ENCODE data around the gene UBTF.

GRCh38 chr17:44167181-44167861, 52.2 kb downstream of the UBTF start:
- no peak for TF ChIP-seq POLR2A (IDR thresholded peaks at IDR 0.05)
- no peak for TF ChIP-seq CTCF (IDR thresholded peaks at IDR 0.05)

Data from suprapubic skin (tissue), 3 donors.